ENCODE results near the gene CHAC1. TPM values are rescaled to one million over a fixed set of nuclear protein-coding genes. Genes with fewer than 3 reads are reported as not detected.

Gene CHAC1
- total RNA-seq, 1 experiment from 2014 or later, result 48.7 TPM

DNA sequence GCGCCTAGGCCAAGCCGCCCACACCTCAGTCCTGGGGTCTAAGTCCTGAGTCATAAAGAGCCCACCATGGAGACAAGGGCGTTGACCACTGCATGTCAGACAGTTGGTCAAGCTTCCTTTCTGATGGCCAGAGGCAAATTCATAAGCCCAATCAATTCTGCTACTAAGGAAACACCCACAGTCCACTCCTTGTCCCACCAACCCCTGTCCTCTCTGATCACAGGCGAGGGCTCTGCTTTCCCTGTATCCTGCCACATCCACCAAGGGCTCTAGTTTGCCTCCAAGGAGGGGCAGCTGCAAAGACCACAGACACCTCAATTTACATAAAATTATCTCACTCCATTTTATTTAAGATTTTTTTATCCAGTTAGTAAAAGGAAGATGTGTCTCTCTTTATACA lies 25.3 kb downstream of the CHAC1 start:
- no peak overlapping the region for H2AK5ac ChIP-seq (ENCODE audit: insufficient read length, low read length)
- H3K18ac ChIP-seq (ENCODE audit: insufficient read length, low read depth, low read length), result no peak overlapping the region
- no peak overlapping the region for H2BK20ac ChIP-seq (ENCODE audit: low read depth, low read length, poor library complexity, severe bottlenecking)
- no peak overlapping the region for H3K27ac ChIP-seq (ENCODE audit: insufficient read length, low read depth, low read length)
- no peak overlapping the region for H3K9ac ChIP-seq (ENCODE audit: extremely low read depth, insufficient read length, low read length)
- no peak overlapping the region for H3T11ph ChIP-seq (ENCODE audit: low read length)
- H2BK12ac ChIP-seq (ENCODE audit: insufficient read length, low read depth, low read length), result no peak overlapping the region
- Mint-ChIP-seq H3K9me3 (no peaks in the 10 kb centered on the region), H3K36me3 (ENCODE audit: insufficient read depth in 1 of 3, low read depth in 3 of 3) (peaks cover 30 to 78% (median 70%) of the 10 kb centered on the region in 3 experiments), H3K4me1 (no peaks in the 10 kb centered on the region), H3K4me3 (no peak overlapping the region), H3K27me3 (ENCODE audit: low read depth) (no peaks in the 10 kb centered on the region), H3K27ac (peak overlapping the region in 1 of 3 experiments; percentile 42; a peak in 1 of 7 replicates)
- no peaks in the 10 kb centered on the region for H3K23me2 ChIP-seq (ENCODE audit: insufficient read length, low read depth, low read length, poor library complexity, severe bottlenecking)
- H3K9me3 ChIP-seq (ENCODE audit: control insufficient read depth, low read depth, low read length), result no peaks in the 10 kb centered on the region
- no CpG with 5 or more reads among the region's 4 CpGs for WGBS (ENCODE audit: extremely low coverage, insufficient read length, low lambda C conversion rate)
- no peak overlapping the region for H2BK5ac ChIP-seq (ENCODE audit: insufficient read length, low read length)
- H2BK15ac ChIP-seq (ENCODE audit: low read depth, low read length), result no peak overlapping the region
- no peaks in the 10 kb centered on the region for H3K79me2 ChIP-seq (ENCODE audit: insufficient read depth, low read length)
- H4K5ac ChIP-seq (ENCODE audit: insufficient read length, low read depth, low read length), result no peak overlapping the region
- no peak overlapping the region for H2BK120ac ChIP-seq (ENCODE audit: low read depth, low read length, poor library complexity, severe bottlenecking)
- TF ChIP-seq, protein P1, sequence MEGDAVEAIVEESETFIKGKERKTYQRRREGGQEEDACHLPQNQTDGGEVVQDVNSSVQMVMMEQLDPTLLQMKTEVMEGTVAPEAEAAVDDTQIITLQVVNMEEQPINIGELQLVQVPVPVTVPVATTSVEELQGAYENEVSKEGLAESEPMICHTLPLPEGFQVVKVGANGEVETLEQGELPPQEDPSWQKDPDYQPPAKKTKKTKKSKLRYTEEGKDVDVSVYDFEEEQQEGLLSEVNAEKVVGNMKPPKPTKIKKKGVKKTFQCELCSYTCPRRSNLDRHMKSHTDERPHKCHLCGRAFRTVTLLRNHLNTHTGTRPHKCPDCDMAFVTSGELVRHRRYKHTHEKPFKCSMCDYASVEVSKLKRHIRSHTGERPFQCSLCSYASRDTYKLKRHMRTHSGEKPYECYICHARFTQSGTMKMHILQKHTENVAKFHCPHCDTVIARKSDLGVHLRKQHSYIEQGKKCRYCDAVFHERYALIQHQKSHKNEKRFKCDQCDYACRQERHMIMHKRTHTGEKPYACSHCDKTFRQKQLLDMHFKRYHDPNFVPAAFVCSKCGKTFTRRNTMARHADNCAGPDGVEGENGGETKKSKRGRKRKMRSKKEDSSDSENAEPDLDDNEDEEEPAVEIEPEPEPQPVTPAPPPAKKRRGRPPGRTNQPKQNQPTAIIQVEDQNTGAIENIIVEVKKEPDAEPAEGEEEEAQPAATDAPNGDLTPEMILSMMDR (conservative IDR thresholded peaks at IDR 0.05), result no peak
- no peak overlapping the region for H3K4ac ChIP-seq (ENCODE audit: low read depth, low read length)
- no peaks in the 10 kb centered on the region for H3K79me1 ChIP-seq (ENCODE audit: insufficient read depth, low read depth, low read length, poor library complexity, severe bottlenecking)
- no peak overlapping the region for H3K14ac ChIP-seq (ENCODE audit: insufficient read depth, low read length)
- H3K4me2 ChIP-seq (ENCODE audit: insufficient read depth, insufficient read length, low read length), result no peak overlapping the region
- H4K20me1 ChIP-seq (ENCODE audit: control insufficient read depth, insufficient read depth, insufficient read length), result no peaks in the 10 kb centered on the region
- no peaks in the 10 kb centered on the region for H3K4me1 ChIP-seq (ENCODE audit: insufficient read depth, low read length)
- H3K27me3 ChIP-seq (ENCODE audit: insufficient read depth, low read length), result no peaks in the 10 kb centered on the region
- no peak overlapping the region for H3K56ac ChIP-seq (ENCODE audit: insufficient read length, low read depth, low read length)
- H4K8ac ChIP-seq (replicated peaks; ENCODE audit: insufficient read length, low read depth, low read length), result no peak overlapping the region
- no peak overlapping the region for H4K91ac ChIP-seq (ENCODE audit: insufficient read length, low read depth, low read length)
- no peak for DNase-seq
- no peak overlapping the region for H2AFZ ChIP-seq (ENCODE audit: low read length)
- H3K23ac ChIP-seq (ENCODE audit: insufficient read length, low read depth, low read length), result no peak overlapping the region

Measured in H9 (cell line).